ENCODE data around the gene OR2T10.

Gene OR2T10

DNA sequence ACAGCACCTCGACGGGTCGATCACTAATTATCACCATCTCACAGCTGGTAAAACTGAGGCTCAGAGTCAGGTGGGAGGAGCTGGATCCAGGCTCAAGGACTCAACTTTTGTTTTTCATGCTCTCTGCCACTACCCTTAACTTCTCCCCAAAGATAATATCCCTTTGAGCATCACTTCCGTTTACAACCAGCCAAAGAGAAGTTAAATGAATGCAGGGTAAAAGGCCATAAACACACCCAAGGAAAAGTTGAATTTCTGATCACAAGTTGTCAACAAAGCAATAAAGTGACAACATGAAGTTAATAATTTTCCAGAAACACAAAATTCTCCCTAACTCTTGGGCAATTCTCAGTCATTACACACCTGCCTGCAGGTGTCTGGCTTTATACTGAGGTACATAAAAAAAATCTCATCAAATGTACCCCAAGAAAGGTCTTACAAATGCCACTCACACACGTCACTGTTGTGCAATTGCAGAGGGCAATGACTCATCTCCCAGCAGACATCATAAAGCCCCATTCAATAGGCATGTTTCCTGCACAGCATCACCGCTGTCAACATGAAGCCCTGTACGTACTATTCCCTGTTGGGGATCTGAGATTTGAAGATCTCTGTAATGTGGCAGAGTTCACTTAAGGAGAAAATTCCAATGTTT is 34.0 kb upstream of the OR2T10 start:
- Histone ChIP-seq H2AFZ (ENCODE audit: low read depth) (no peak overlapping the region), H3K9ac (no peak overlapping the region), H3K27ac (no peak overlapping the region), H3K36me3 (ENCODE audit: insufficient read depth) (no peaks in the 10 kb centered on the region), H3K79me2 (ENCODE audit: insufficient read depth, low read depth) (no peaks in the 10 kb centered on the region), H3K4me1 (ENCODE audit: low read depth, poor library complexity, severe bottlenecking) (no peaks in the 10 kb centered on the region), H4K20me1 (ENCODE audit: insufficient read depth) (no peaks in the 10 kb centered on the region), H3K4me3 (IDR thresholded peaks at IDR 0.05; ENCODE audit: insufficient read depth, low read depth, low read length) (no peak overlapping the region), H3K27me3 (ENCODE audit: insufficient read depth, low read depth) (no peaks in the 10 kb centered on the region), H3K4me2 (no peak overlapping the region)
- no peak for TF ChIP-seq CTCF (conservative IDR thresholded peaks at IDR 0.05; ENCODE audit: low read depth, low read length)

DNA sequence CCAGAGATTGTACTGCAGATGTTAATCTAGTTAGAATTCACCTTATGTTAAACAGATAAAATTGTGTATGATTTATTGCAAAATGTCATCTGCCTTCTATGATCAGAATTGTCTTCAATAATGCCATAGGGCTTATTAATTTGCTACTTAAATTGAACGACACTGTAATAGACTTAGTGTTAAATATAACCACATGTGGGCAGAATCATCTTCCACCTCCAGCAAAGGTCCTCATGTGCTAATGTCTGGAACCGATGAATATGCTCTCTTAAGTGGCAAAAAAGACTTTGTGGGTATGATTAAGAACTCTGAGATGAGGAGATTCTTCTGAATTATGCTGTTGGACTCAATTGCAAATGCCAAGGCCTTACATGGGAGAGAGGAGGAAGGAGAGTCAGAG is 33.1 kb upstream of the OR2T10 start:
- H3K27me3 ChIP-seq (ENCODE audit: insufficient read depth, low read depth), result no peaks in the 10 kb centered on the region
- no peaks in the 10 kb centered on the region for H3K4me1 ChIP-seq (ENCODE audit: low read depth, poor library complexity, severe bottlenecking)
- no peaks in the 10 kb centered on the region for H4K20me1 ChIP-seq (ENCODE audit: insufficient read depth)
- no peak overlapping the region for H3K9ac ChIP-seq
- H3K27ac ChIP-seq, result no peak overlapping the region
- H3K36me3 ChIP-seq (ENCODE audit: insufficient read depth), result no peaks in the 10 kb centered on the region
- H2AFZ ChIP-seq (ENCODE audit: low read depth), result no peak overlapping the region
- H3K79me2 ChIP-seq (ENCODE audit: insufficient read depth, low read depth), result no peaks in the 10 kb centered on the region
- H3K4me2 ChIP-seq, result no peak overlapping the region
- TF ChIP-seq CTCF (conservative IDR thresholded peaks at IDR 0.05; ENCODE audit: low read depth, low read length), result no peak
- H3K4me3 ChIP-seq (IDR thresholded peaks at IDR 0.05; ENCODE audit: insufficient read depth, low read depth, low read length), result no peak overlapping the region

DNA sequence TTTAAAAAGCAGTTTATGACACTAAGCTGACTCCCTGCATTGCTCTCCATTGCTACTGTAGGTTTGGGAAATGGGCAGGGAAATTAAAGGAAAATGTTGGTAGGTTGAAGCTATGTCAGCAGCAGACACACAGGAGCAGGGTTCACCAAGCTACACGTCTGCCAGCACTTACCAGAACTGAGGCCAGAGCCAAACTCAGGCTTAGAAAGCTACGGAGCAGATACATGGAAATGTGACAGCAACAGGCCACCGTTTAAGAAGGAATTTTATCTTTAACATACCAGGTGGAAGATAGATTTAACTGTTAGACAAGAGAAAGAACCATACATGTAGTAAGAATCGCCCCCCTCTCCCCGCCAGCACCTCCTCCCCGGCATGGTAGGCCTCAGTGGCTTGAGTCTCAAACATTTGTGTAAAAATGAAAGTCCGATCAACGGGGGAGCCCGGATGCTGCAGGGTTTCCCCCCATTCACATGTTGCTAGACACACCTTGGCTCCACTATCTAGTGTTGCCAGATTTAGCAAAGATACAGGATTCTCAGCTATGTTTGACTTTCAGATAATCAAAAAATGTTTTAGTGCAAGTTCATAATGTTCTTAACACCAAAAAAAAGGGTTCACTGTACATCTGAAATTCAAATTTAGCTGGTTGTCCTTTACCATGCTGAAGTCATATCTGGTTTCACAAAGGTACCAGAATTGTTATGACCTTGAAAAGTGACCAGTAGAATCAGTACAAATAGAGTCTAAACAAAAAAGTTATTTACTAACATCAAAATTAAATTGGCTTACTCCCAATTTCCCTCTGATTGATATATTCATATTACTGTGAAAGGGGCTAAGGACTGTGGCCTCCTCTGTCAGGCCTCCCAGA is 30.7 kb upstream of the OR2T10 start:
- H3K9ac ChIP-seq, result no peak overlapping the region
- no peak for TF ChIP-seq CTCF (conservative IDR thresholded peaks at IDR 0.05; ENCODE audit: low read depth, low read length)

GRCh38 chr1:248625971-248626370 is 28.5 kb upstream of the OR2T10 start:
- Histone ChIP-seq H3K4me1 (ENCODE audit: low read depth, poor library complexity, severe bottlenecking) (no peaks in the 10 kb centered on the region), H3K9ac (no peak overlapping the region), H3K4me2 (no peak overlapping the region), H3K27ac (no peak overlapping the region), H3K79me2 (ENCODE audit: insufficient read depth, low read depth) (no peaks in the 10 kb centered on the region), H3K36me3 (ENCODE audit: insufficient read depth) (no peaks in the 10 kb centered on the region), H3K4me3 (IDR thresholded peaks at IDR 0.05; ENCODE audit: insufficient read depth, low read depth, low read length) (no peak overlapping the region), H3K27me3 (ENCODE audit: insufficient read depth, low read depth) (no peaks in the 10 kb centered on the region), H2AFZ (ENCODE audit: low read depth) (no peak overlapping the region), H4K20me1 (ENCODE audit: insufficient read depth) (no peaks in the 10 kb centered on the region)
- no peak for TF ChIP-seq CTCF (conservative IDR thresholded peaks at IDR 0.05; ENCODE audit: low read depth, low read length)

More for the DNA sequence above, 30.7 kb upstream of the OR2T10 start:
- Histone ChIP-seq H3K27me3 (ENCODE audit: insufficient read depth, low read depth) (no peaks in the 10 kb centered on the region), H2AFZ (ENCODE audit: low read depth) (no peak overlapping the region), H4K20me1 (ENCODE audit: insufficient read depth) (no peaks in the 10 kb centered on the region), H3K4me2 (no peak overlapping the region), H3K27ac (no peak overlapping the region), H3K79me2 (ENCODE audit: insufficient read depth, low read depth) (no peaks in the 10 kb centered on the region), H3K4me1 (ENCODE audit: low read depth, poor library complexity, severe bottlenecking) (no peaks in the 10 kb centered on the region), H3K4me3 (IDR thresholded peaks at IDR 0.05; ENCODE audit: insufficient read depth, low read depth, low read length) (no peak overlapping the region), H3K36me3 (ENCODE audit: insufficient read depth) (no peaks in the 10 kb centered on the region)

All from KMS-11 (cell line).